22Rv1 (cell line): ENCODE measurements around the gene PPP6R1.

ENCODE experiments used
- ZFX ChIP-seq: fragments of 450-650 bp; IDR thresholded peaks from 2 replicates; pipeline ENCODE4 v1.6.1; 2017; ENCODE audit warnings: antibody characterized with exemption, borderline replicate concordance
- TF ChIP-seq, protein P1 (sequence below): fragments of 450-650 bp; IDR thresholded peaks from 2 replicates; pipeline ENCODE4 v1.5.1; 2017; ENCODE audit warnings: mild to moderate bottlenecking

DNA sequence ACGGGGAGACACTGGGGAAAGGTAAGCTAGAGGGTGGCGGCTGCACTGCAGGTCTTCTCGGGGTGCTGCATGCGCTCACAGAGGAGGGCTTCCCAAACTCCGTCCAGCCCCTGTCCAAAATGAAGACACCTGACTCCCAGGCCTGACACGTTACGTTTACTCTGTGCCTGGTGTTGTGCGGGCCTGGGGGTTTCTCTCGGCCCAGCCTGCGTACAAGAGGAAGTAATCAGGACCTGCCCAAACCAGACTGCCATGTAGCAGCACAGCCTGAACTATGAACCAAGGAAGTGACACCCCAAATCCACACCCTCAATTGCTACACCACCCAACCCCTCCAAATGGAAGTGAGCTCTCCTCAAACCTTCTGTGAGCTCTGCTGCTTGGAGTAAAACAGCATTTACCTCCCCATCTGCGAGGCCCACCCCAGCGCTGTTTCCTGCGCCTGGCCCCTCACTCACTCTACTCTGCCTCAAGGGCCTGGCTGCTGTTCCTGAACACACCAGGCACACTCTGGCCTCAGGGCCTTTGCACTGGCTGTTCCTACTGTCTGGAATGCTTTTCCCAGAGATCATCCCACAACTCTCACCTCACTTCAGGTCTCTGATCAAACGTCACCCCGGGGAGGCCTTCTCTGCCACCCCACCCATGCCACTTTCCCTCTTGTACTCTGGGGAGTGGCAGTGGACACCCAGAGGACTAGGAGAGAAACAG lies 18.1 kb upstream of the PPP6R1 start:
- TF ChIP-seq, protein P1, sequence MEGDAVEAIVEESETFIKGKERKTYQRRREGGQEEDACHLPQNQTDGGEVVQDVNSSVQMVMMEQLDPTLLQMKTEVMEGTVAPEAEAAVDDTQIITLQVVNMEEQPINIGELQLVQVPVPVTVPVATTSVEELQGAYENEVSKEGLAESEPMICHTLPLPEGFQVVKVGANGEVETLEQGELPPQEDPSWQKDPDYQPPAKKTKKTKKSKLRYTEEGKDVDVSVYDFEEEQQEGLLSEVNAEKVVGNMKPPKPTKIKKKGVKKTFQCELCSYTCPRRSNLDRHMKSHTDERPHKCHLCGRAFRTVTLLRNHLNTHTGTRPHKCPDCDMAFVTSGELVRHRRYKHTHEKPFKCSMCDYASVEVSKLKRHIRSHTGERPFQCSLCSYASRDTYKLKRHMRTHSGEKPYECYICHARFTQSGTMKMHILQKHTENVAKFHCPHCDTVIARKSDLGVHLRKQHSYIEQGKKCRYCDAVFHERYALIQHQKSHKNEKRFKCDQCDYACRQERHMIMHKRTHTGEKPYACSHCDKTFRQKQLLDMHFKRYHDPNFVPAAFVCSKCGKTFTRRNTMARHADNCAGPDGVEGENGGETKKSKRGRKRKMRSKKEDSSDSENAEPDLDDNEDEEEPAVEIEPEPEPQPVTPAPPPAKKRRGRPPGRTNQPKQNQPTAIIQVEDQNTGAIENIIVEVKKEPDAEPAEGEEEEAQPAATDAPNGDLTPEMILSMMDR, result no peak
- no peak for TF ChIP-seq ZFX
